Right atrium auricular region (tissue), 2 donors: ENCODE measurements around the gene MISP3. TPM values are rescaled to one million over a fixed set of nuclear protein-coding genes. Genes with fewer than 3 reads are reported as not detected.

Experiments
- DNase-seq: peaks from one replicate; pipeline ENCODE4 v3.0.0-alpha.2; 2019; ENCODE audit warnings: low spot score
- H3K27ac ChIP-seq, 2 donors: fragments of 200-600 bp; sonication (generic); 1 replicate in 1 of 2; 2 replicates in 1 of 2; pipeline ENCODE4 v1.5.1; 2016 to 2019
- H3K27me3 ChIP-seq, 2 donors: fragments of 200-600 bp; sonication (generic); one replicate each; pipeline versions ENCODE4 v1.5.1 to v1.6.0; 2017 to 2019
- H3K36me3 ChIP-seq: fragments of 200-600 bp; sonication (generic); one replicate; pipeline ENCODE4 v1.5.1; 2016
- H3K4me1 ChIP-seq, 2 donors: fragments of 200-600 bp; sonication (generic); one replicate each; pipeline versions ENCODE4 v1.5.1 to v1.6.0; 2017 to 2019
- H3K4me3 ChIP-seq, 2 donors: fragments of 200-600 bp; sonication (generic); 1 replicate in 1 of 2; 2 replicates in 1 of 2; pipeline ENCODE4 v1.5.1; 2017 to 2019; ENCODE audit warnings: mild to moderate bottlenecking in 1 of 2, moderate library complexity in 1 of 2
- H3K9me3 ChIP-seq, 2 donors: fragments of 200-600 bp; sonication (generic); one replicate each; pipeline ENCODE4 v1.5.1; 2019
- total RNA-seq, 2 donors: library from RNA; depleted of rRNA; stranded (reverse); fragments of >200 nt; gene quantifications; one replicate each; pipeline ENCODE4 v1.1.0, GENCODE V29; 2016
- TF ChIP-seq, protein P1 (sequence below), 2 donors: fragments of 200-600 bp; sonication (generic); IDR thresholded peaks; one replicate each; pipeline ENCODE4 v1.5.1; 2019; ENCODE audit warnings: antibody characterized with exemption in 2 of 2

MISP3 gene
- total RNA-seq, 2 donors from 2014 or later = 8.7 to 12.1 TPM

DNA sequence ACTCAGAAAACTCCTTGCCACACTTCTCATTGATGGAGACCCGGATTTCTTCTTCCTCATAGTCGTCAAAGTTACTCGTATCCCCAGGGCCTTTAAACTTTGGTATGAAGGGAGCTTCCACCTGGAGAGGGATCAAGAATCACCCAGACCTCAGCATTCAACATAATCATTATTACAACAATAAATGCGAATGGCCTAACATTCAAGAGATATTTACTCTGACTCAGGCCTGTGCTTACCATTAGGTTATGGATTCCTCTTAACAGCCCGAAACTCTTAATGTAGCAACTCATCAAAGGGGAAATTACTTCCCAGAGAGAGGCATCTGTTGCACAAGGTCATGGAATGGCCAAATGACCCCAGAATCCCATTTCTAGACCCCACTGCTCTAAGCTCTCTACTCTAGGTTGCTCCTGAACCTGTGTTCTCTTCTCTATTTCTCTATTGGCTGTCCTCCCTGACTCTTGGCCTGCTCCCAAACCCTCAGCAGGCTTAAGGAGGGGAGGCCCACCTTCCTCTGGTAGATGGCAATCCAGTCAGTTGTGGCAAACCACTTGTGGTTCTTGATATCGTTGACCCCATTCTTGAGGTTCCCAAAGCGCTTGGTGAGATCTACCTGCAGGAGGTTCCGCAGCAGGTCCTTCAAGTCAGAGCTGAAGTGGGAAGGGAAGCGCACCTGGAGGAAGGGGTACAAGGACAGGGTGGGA is 20.7 kb downstream of the MISP3 start:
- Histone ChIP-seq H3K36me3 (peaks cover 27% of the 10 kb centered on the region), H3K27me3 (no peaks in the 10 kb centered on the region), H3K4me3 (no peak overlapping the region), H3K27ac (no peak overlapping the region), H3K9me3 (peaks cover 4 to 13% of the 10 kb centered on the region in 2 donors), H3K4me1 (peaks cover 0 to 15% of the 10 kb centered on the region in 2 donors)
- TF ChIP-seq, protein P1, sequence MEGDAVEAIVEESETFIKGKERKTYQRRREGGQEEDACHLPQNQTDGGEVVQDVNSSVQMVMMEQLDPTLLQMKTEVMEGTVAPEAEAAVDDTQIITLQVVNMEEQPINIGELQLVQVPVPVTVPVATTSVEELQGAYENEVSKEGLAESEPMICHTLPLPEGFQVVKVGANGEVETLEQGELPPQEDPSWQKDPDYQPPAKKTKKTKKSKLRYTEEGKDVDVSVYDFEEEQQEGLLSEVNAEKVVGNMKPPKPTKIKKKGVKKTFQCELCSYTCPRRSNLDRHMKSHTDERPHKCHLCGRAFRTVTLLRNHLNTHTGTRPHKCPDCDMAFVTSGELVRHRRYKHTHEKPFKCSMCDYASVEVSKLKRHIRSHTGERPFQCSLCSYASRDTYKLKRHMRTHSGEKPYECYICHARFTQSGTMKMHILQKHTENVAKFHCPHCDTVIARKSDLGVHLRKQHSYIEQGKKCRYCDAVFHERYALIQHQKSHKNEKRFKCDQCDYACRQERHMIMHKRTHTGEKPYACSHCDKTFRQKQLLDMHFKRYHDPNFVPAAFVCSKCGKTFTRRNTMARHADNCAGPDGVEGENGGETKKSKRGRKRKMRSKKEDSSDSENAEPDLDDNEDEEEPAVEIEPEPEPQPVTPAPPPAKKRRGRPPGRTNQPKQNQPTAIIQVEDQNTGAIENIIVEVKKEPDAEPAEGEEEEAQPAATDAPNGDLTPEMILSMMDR (IDR thresholded peaks at IDR 0.05) = no peak
- no peak for DNase-seq

GRCh38 chr19:14094854-14095253 is 22.3 kb downstream of the MISP3 start:
- TF ChIP-seq, protein P1 (IDR thresholded peaks at IDR 0.05) = no peak
- no peak overlapping the region for H3K27ac ChIP-seq
- H3K4me1 ChIP-seq = peaks cover 0 to 7% of the 10 kb centered on the region in 2 donors
- no peak overlapping the region for H3K4me3 ChIP-seq
- H3K9me3 ChIP-seq = peaks cover 4 to 13% of the 10 kb centered on the region in 2 donors
- DNase-seq = no peak
- peaks cover 34% of the 10 kb centered on the region for H3K36me3 ChIP-seq
- H3K27me3 ChIP-seq = no peaks in the 10 kb centered on the region

- Histone ChIP-seq H3K4me3 (no peak overlapping the region), H3K27me3 (no peaks in the 10 kb centered on the region), H3K4me1 (peaks cover 0 to 5% of the 10 kb centered on the region in 2 donors), H3K36me3 (peaks cover 50% of the 10 kb centered on the region), H3K9me3 (peaks cover 4 to 13% of the 10 kb centered on the region in 2 donors), H3K27ac (no peak overlapping the region)
- TF ChIP-seq, protein P1 (IDR thresholded peaks at IDR 0.05) = peak in 1 of 2 donors; percentile 18
- DNase-seq = no peak
These were observed 23.8 kb downstream of the MISP3 start for GRCh38 chr19:14096272-14096992.

- TF ChIP-seq, protein P1 (IDR thresholded peaks at IDR 0.05) = peak in 1 of 2 donors; percentile 49
- Histone ChIP-seq H3K36me3 (peaks cover 62% of the 10 kb centered on the region), H3K27ac (no peak overlapping the region)
These were observed 25.1 kb downstream of the MISP3 start for GRCh38 chr19:14097532-14098151.

DNA sequence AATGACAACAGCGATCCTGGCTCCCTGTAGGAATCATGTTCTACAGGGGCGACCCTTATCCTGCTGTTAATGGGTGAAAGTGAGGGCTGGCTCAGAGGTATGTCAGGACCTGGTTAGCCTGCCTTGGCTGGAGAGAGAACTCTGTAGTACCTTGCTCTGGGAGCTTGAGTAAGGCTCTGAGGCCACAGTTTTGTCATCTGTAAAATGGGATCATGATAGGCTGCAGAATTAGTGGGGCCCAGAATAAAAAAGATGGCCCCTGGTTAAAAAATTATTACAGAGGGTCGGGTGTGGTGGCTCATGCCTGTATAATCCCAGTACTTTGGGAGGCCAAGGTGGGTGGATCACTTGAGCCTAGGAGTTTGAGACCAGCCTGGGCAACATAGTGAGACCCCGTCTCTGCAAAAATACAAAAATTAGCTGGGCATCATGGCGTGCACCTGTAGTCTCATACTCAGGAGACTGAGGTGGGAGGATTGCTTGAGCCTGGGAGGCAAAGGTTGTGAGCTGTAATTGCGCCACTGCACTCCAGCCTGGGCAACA is 28.5 kb downstream of the MISP3 start:
- Histone ChIP-seq H3K4me1 (peaks cover 0 to 15% of the 10 kb centered on the region in 2 donors), H3K4me3 (no peak overlapping the region), H3K27me3 (no peaks in the 10 kb centered on the region), H3K36me3 (peaks cover 82% of the 10 kb centered on the region), H3K27ac (no peak overlapping the region), H3K9me3 (no peaks in the 10 kb centered on the region)
- DNase-seq = no peak
- TF ChIP-seq, protein P1 (IDR thresholded peaks at IDR 0.05) = no peak

More at GRCh38 chr19:14097532-14098151, 25.1 kb downstream of the MISP3 start:
- Histone ChIP-seq H3K27me3 (no peaks in the 10 kb centered on the region), H3K4me3 (no peak overlapping the region), H3K4me1 (peaks cover 0 to 10% of the 10 kb centered on the region in 2 donors), H3K9me3 (peaks cover 4 to 11% of the 10 kb centered on the region in 2 donors)
- no peak for DNase-seq
